ENCODE measurements around the gene SLC9A9. TPM values are rescaled to one million over a fixed set of nuclear protein-coding genes. Genes with fewer than 3 reads are reported as not detected.

SLC9A9 gene
- polyA plus RNA-seq, 1 donor (not counting 4 experiments of a cell fraction or from before 2014, with no cell fraction given), result 5.2 TPM

DNA sequence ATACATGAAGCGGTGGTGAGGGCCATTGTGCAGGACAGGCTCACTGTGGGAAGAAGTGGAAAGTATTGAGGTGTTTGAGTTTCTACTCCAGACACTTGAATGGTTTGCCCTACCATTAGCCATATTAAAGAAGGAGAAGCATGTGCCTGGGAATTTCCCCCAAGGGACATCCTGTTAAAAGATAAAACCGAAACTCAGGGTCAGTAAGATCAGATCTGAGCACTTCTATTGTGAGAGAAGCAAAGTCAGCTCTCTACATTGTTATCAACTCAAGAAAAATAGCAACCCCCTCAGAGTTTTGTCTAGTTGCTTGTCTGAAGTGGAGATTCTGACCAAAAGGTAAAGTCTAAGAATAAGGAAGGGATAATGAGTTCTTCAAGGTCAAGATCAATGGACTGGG is 458.9 kb downstream of the SLC9A9 start:
- Histone ChIP-seq H3K27me3 (ENCODE audit: control insufficient read depth, extremely low read depth, insufficient read depth, low read length) (no peaks in the 10 kb centered on the region), H3K4me1 (ENCODE audit: control insufficient read depth, extremely low read depth, insufficient read depth, low read length) (no peaks in the 10 kb centered on the region), H3K79me2 (ENCODE audit: control insufficient read depth, insufficient read depth, low read length) (no peaks in the 10 kb centered on the region), H3K9me1 (ENCODE audit: control insufficient read depth, extremely low read depth, insufficient read depth, low read length) (no peaks in the 10 kb centered on the region), H3K27ac (ENCODE audit: control insufficient read depth, insufficient read depth, low read length) (no peak overlapping the region), H3K4me3 (ENCODE audit: control insufficient read depth in 2 of 3, extremely low read depth in 1 of 3, insufficient read depth in 2 of 3, low read depth in 1 of 3, low read length in 3 of 3) (no peak overlapping the region), H4K20me1 (ENCODE audit: control insufficient read depth, extremely low read depth, insufficient read depth, low read length) (no peaks in the 10 kb centered on the region), H3K4me2 (ENCODE audit: control insufficient read depth, extremely low read depth, insufficient read depth, low read depth, low read length) (no peak overlapping the region), H2AFZ (ENCODE audit: control insufficient read depth, low read length) (no peak overlapping the region), H3K9ac (ENCODE audit: control insufficient read depth, extremely low read depth, insufficient read depth, low read length) (no peak overlapping the region), H3K36me3 (ENCODE audit: control insufficient read depth in 2 of 2, extremely low read depth in 1 of 2, insufficient read depth in 2 of 2, low read length in 2 of 2) (no peaks in the 10 kb centered on the region), H3K9me3 (ENCODE audit: control insufficient read depth, low read depth, low read length) (no peaks in the 10 kb centered on the region)
- dilution Hi-C loops (cut with MboI; ENCODE audit: extremely low pct_ligation_motif_present, low sequenced_read_pairs), result no loop called here
- TF ChIP-seq EZH2 (IDR thresholded peaks at IDR 0.05; ENCODE audit: low read length), result no peak
- TF ChIP-seq, protein P1, sequence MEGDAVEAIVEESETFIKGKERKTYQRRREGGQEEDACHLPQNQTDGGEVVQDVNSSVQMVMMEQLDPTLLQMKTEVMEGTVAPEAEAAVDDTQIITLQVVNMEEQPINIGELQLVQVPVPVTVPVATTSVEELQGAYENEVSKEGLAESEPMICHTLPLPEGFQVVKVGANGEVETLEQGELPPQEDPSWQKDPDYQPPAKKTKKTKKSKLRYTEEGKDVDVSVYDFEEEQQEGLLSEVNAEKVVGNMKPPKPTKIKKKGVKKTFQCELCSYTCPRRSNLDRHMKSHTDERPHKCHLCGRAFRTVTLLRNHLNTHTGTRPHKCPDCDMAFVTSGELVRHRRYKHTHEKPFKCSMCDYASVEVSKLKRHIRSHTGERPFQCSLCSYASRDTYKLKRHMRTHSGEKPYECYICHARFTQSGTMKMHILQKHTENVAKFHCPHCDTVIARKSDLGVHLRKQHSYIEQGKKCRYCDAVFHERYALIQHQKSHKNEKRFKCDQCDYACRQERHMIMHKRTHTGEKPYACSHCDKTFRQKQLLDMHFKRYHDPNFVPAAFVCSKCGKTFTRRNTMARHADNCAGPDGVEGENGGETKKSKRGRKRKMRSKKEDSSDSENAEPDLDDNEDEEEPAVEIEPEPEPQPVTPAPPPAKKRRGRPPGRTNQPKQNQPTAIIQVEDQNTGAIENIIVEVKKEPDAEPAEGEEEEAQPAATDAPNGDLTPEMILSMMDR (optimal IDR thresholded peaks at IDR 0.05 in 1 of 3, IDR thresholded peaks at IDR 0.05 in 1 of 3, conservative IDR thresholded peaks at IDR 0.05 in 1 of 3; ENCODE audit: extremely low read depth in 1 of 3, insufficient read depth in 2 of 3, low read length in 3 of 3), result no peak
- DNase-seq (ENCODE audit: low read depth, low spot score) (no peak), FAIRE-seq (no peak)

DNA sequence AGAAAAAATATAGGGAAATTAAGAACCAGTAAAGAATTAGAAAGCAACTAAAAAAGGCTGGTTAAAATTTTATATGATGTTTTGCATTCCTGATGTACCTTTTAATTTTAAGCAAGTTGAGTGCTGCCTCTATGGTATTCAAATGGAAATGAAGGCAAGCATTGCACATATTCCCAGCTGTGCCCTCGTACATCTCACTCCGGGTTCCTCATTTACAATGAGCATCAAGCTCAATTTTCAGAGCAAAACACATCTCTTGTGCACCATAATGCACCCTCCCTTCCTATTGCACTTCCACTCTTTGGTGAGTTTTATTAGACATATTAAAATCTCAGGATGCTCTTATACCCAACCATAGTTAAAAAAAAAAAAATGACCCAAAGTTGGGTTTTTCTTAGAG is 460.8 kb downstream of the SLC9A9 start:
- Histone ChIP-seq H2AFZ (ENCODE audit: control insufficient read depth, low read length) (no peak overlapping the region), H3K27ac (ENCODE audit: control insufficient read depth, insufficient read depth, low read length) (no peak overlapping the region), H3K27me3 (ENCODE audit: control insufficient read depth, extremely low read depth, insufficient read depth, low read length) (no peaks in the 10 kb centered on the region), H3K4me1 (ENCODE audit: control insufficient read depth, extremely low read depth, insufficient read depth, low read length) (no peaks in the 10 kb centered on the region), H3K36me3 (ENCODE audit: control insufficient read depth in 2 of 2, extremely low read depth in 1 of 2, insufficient read depth in 2 of 2, low read length in 2 of 2) (no peaks in the 10 kb centered on the region), H3K79me2 (ENCODE audit: control insufficient read depth, insufficient read depth, low read length) (no peaks in the 10 kb centered on the region), H3K9me3 (ENCODE audit: control insufficient read depth, low read depth, low read length) (no peaks in the 10 kb centered on the region), H4K20me1 (ENCODE audit: control insufficient read depth, extremely low read depth, insufficient read depth, low read length) (no peaks in the 10 kb centered on the region), H3K4me3 (ENCODE audit: control insufficient read depth in 2 of 3, extremely low read depth in 1 of 3, insufficient read depth in 2 of 3, low read depth in 1 of 3, low read length in 3 of 3) (no peak overlapping the region), H3K9ac (ENCODE audit: control insufficient read depth, extremely low read depth, insufficient read depth, low read length) (no peak overlapping the region), H3K4me2 (ENCODE audit: control insufficient read depth, extremely low read depth, insufficient read depth, low read depth, low read length) (no peak overlapping the region), H3K9me1 (ENCODE audit: control insufficient read depth, extremely low read depth, insufficient read depth, low read length) (no peaks in the 10 kb centered on the region)
- TF ChIP-seq, protein P1 (optimal IDR thresholded peaks at IDR 0.05 in 1 of 3, IDR thresholded peaks at IDR 0.05 in 1 of 3, conservative IDR thresholded peaks at IDR 0.05 in 1 of 3; ENCODE audit: extremely low read depth in 1 of 3, insufficient read depth in 2 of 3, low read length in 3 of 3), result no peak
- TF ChIP-seq EZH2 (IDR thresholded peaks at IDR 0.05; ENCODE audit: low read length), result no peak
- dilution Hi-C loops (cut with MboI; ENCODE audit: extremely low pct_ligation_motif_present, low sequenced_read_pairs), result no loop called here
- DNase-seq (ENCODE audit: low read depth, low spot score), result no peak
- no peak for FAIRE-seq

Data from keratinocyte (primary cell).